Measurements from ENCODE around the gene STXBP1.

STXBP1 gene

DNA sequence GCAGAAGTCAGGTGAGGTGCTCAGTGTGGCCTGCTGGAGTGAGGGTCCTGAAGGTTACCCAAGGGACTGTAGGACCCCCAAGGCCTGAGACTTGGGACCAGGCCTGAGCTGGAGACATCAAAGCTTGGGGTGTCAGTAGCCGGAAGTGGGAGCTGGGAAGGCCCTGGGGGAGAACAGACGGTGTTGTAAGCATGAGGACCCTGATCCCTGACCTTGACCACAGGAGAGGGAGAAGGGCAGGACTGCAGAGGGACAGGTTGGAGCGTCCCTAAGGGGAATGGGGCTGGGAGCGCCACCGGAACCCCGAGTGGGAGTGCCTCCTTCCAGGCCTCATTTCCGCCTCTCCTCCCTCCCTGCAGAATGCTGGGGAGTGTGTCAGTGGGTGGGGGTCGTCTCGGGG, 104.3 kb downstream of the STXBP1 start:
- no peak for DNase-seq

GRCh38 chr9:127717766-127718165, 105.7 kb downstream of the STXBP1 start:
- DNase-seq: no peak

- DNase-seq: peak; percentile 43
These were observed 108.2 kb downstream of the STXBP1 start for GRCh38 chr9:127720031-127720864.

GRCh38 chr9:127720865-127721227, 108.8 kb downstream of the STXBP1 start:
- DNase-seq: no peak

DNA sequence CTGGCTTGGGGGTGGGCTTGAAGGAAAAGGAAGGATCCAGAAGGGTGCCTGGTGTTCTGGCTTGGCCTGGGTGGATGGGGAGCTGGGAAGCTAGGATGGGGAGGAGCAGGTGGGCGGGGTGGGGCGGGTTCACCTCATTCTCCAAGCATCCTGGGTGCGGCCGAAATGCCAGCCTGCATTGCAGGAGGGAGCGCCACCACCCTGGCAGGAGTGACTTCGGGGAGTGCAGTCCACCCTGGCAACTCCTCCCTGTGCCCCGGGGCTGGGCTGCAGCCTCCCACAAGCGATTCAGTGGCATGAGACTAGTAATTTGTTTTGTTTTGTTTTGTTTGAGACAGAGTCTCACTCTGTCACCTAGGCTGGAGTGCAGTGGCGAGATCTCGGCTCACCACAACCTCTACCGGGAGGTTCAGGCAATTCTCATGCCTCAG, 109.3 kb downstream of the STXBP1 start:
- peak; percentile 43 for DNase-seq

DNA sequence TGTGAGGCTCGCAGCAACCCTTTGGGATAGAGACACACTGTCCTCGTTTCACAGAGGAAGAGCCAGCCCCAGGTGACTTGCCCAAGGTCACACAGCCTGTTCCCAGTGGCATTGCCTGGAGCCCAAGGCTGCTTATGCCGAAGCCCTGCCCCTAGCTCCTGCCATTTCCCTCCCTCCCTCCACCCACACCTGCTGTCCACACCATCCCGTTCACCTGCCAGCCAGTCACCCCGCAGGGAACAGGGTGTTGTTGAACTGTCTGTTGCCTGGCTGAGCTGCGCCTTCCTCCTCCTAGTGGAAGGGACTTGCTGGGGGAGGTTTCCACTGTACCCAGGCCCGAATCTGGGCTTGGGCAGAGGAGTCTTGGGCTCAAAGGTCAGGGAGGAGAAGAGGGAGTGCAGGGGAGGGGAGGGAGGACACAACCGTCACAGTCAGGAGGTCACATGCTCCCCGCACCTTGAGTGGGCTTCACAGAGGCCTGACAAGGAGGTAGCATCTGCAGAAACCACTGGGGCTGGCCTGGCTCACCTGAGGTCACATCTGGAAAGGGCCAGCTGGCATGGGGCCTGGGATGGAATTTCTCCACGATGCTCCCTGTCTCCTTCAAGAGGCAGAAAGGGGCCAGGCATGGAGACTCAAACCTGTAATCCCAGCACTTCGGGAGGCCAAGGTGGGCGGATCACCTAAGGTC, 110.1 kb downstream of the STXBP1 start:
- no peak for DNase-seq

GRCh38 chr9:127723013-127723412, 110.9 kb downstream of the STXBP1 start:
- DNase-seq: no peak

DNA sequence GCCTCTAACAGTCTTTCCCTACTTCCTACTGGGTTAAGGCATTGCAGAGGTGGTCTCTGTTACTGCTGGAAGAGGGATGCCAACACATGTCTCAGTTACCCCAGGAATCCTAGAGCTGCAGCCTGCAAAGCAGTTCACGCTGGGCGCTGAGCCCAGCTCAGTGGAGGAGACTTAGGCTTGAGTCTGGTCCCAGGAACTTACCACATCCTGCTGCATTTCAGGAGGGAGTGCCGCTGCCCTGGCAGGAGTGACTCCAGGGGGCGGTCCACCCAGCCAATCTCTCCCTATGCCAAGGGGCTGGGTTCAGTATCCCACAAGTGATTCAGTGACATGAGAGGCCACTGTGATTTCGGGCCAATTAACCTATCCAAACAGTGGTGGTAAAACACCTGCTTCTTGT, 111.4 kb downstream of the STXBP1 start:
- no peak for DNase-seq

DNA sequence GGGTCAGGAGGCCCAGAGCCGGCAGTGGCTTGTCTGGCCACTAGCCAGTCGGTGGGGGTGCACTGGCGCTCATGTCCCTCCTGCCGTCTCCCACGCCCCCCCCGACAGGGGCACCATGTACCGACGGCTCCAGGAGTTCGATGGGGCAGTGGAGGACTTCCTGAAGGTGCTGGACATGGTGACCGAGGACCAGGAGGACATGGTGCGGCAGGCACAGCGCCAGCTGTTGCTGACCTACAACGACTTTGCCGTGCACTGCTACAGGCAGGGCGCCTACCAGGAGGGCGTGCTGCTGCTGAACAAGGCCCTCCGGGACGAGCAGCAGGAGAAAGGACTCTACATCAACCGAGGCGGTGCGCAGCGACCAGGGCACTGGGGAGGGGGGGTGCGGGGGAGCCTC, 111.9 kb downstream of the STXBP1 start:
- DNase-seq: no peak

- DNase-seq: no peak
These were observed 114.8 kb downstream of the STXBP1 start for GRCh38 chr9:127726871-127727270.

- no peak for DNase-seq
These were observed 116.7 kb downstream of the STXBP1 start for GRCh38 chr9:127728808-127729207.

DNA sequence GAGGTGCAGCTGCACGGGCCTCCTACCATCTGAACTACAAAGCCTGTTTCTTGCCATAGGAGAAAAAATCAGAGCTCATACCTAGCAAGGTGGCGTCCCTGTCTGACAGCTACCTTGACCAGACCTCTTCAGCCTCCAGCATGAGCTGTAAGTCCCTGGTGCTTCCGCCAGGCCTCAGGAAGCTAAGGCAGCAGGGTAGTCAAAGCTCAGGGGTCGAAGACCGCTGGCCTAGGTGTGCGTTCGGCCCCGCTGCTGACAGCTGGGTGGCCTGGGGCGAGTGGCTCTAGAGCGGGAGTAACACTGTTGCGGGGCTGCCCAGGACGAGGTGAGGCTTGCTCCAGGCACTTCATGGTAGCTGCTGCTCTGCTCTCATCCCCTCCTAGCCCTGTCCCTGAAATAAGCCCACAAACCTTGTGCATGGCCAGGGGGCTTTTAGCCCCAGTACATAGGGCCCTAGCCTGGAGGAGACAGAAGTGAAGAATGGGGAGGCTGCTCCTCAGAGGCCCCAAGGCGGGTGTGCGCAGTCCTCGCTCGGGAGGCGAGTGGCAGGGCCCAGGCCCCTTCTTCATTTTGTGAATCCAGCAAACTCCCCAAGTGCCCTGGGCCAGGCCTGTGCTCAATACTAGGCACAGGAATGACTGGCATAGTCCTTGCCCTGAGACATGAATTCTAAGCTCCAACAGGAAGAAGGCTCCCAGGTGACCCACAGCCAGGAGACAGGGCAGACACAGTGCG, 117.6 kb downstream of the STXBP1 start:
- DNase-seq: no peak

DNA sequence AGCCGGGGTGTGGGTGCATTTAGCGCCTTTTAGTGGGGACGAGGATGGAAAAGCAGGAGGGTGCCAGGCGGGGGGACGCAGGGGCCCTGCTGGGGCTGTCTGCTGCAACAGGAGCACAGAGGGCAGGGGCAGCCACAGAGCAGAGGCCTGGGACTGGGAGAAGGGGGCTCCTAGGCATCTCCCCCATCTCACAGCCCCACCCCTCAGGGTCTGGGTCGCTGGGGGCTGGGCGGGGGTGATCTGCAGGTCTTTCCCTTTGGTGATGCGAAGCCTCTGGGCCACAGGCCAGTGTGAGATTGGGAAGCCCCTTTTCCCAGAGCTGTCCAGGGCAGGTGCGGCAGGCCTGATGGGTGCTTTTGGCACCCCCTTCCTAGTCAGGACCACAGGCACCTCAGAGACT, 118.2 kb downstream of the STXBP1 start:
- DNase-seq: no peak

GRCh38 chr9:127730799-127731410, 118.8 kb downstream of the STXBP1 start:
- DNase-seq: no peak

GRCh38 chr9:127731938-127732337, 119.9 kb downstream of the STXBP1 start:
- DNase-seq: no peak

- no peak for DNase-seq
These were observed 120.4 kb downstream of the STXBP1 start for GRCh38 chr9:127732444-127732843.

DNA sequence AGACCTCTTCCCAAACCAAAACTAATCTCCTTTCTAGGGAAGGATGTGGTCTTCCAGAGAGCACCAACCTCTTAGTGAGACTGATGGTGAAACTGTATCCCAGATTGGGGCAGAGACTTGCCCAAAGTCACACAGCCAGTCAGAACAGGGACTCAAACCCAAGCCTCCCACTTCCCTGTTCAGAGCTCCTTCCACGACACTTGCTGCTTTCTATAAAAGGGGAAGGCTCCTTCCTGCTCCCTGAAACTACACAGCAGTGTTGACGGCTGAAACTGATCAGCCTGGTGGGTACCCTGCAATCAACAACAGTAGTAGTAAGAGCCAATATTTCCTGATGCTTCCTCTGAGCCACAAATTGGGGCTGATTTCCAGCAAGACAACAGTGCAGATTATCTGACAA, 121.5 kb downstream of the STXBP1 start:
- no peak for DNase-seq

- DNase-seq: no peak
These were observed 122.2 kb downstream of the STXBP1 start for GRCh38 chr9:127734247-127734746.

DNA sequence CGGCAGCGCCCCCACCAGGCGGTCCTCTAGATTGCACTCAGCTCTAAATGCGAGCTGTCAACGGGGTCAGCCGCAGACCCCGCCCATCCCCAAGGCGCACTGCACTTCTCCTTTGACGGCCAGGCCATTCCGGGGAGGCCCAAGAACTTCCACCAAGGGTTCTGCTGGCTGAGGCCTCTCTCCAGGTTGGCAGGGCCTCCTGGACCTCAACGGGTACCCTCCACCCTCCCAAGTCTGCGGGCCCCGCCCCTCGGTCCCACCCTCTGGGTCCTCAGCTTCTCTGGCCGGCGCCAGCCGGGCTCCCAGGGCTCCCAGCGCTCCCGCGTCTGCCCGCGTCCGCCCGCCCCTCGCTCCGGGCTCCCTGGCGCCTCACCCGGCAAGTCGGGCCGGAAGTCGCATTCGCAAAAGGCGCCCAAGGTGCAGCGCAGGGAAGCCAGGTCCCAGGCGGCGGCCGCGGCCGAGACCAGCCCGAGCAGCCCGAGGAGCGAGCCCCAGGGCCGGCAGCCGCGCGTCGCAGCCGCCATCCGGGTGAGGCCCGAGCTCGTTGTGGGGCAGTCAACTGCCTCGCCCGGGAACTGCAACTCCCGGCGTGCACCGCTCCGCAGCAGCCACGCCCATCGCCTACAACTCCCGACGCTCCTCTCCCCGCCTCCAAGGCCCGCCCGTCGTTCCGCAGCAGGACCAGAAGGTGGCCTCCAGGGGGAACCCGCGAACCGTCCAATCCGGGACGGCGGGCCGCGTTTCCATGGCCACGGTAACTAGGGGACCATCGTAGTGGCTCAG, 122.9 kb downstream of the STXBP1 start, which contains the start of gene TOR2A:
TOR2A (minus strand) TSS at position 548 of the 783 bp plus-strand sequence; CDS start at position 524, 24 bp downstream.
- DNase-seq: peak; percentile 99

DNA sequence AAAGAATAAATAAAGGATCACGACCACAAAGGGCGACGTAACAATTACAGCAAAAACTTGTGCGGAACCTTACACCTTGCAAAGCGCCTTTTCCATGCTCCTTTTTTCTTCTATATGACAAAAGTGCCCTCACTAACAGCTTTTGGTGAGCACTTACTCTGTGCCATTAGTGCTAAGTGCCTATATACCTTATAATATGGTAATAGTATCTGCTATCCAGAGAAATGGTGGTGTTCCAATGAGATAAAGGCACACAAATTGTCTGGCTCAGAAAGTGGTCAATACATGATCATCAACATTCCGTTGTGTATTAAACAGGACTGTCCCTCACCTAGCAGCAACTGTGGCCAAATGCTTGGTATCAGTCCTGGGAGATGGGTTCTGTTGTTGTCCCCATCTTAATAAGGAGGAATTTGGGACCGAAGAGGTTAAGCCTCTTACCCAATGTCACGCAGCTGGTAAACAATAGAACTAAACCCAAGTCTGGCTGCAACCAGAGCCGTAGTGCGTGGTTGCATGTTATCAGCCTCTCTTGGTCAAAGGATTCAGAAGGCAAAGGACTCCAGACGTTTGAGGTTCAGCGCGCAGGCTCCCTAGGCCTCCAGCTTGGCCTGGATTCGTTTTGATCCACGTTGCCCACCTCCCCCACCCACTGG, 123.6 kb downstream of the STXBP1 start:
- peak; percentile 11 for DNase-seq

GRCh38 chr9:127738666-127739065, 126.6 kb downstream of the STXBP1 start:
- no peak for DNase-seq

Data from CD4-positive, alpha-beta T cell treated with Interleukin-12 subunit alpha and Interleukin-12 subunit beta, for 1 hour (primary cell).